Measurements from ENCODE around the gene CNNM2.

The CNNM2 gene

GRCh38 chr10:103102195-103102594 lies 184.1 kb downstream of the CNNM2 start:
- TF ChIP-seq POLR2A (IDR thresholded peaks at IDR 0.05; ENCODE audit: low read depth, low read length): no peak
- TF ChIP-seq POLR2AphosphoS5 (IDR thresholded peaks at IDR 0.05; ENCODE audit: low read depth, low read length): no peak
- no peak for TF ChIP-seq TAF1 (IDR thresholded peaks at IDR 0.05; ENCODE audit: borderline replicate concordance, low read depth, low read length)
- no peak for DNase-seq (ENCODE audit: insufficient read length)
- FAIRE-seq: peak; percentile 24

- TF ChIP-seq POLR2A (IDR thresholded peaks at IDR 0.05; ENCODE audit: low read depth, low read length): no peak
- no peak for TF ChIP-seq TAF1 (IDR thresholded peaks at IDR 0.05; ENCODE audit: borderline replicate concordance, low read depth, low read length)
- no peak for TF ChIP-seq POLR2AphosphoS5 (IDR thresholded peaks at IDR 0.05; ENCODE audit: low read depth, low read length)
- FAIRE-seq: no peak
- DNase-seq (ENCODE audit: insufficient read length): no peak
Observed at GRCh38 chr10:103103989-103104388, 185.9 kb downstream of the CNNM2 start.

GRCh38 chr10:103104721-103105120 lies 186.6 kb downstream of the CNNM2 start:
- TF ChIP-seq POLR2A (IDR thresholded peaks at IDR 0.05; ENCODE audit: low read depth, low read length) (no peak), POLR2AphosphoS5 (IDR thresholded peaks at IDR 0.05; ENCODE audit: low read depth, low read length) (no peak), TAF1 (IDR thresholded peaks at IDR 0.05; ENCODE audit: borderline replicate concordance, low read depth, low read length) (no peak)
- FAIRE-seq (peak; percentile 33), DNase-seq (ENCODE audit: insufficient read length) (no peak)

- peak; percentile 40 for FAIRE-seq
- TF ChIP-seq TAF1 (IDR thresholded peaks at IDR 0.05; ENCODE audit: borderline replicate concordance, low read depth, low read length): no peak
- no peak for TF ChIP-seq POLR2A (IDR thresholded peaks at IDR 0.05; ENCODE audit: low read depth, low read length)
- TF ChIP-seq POLR2AphosphoS5 (IDR thresholded peaks at IDR 0.05; ENCODE audit: low read depth, low read length): no peak
- no peak for DNase-seq (ENCODE audit: insufficient read length)
Observed at GRCh38 chr10:103105462-103105861, 187.4 kb downstream of the CNNM2 start.

GRCh38 chr10:103106539-103106938 lies 188.4 kb downstream of the CNNM2 start:
- no peak for DNase-seq (ENCODE audit: insufficient read length)
- no peak for TF ChIP-seq POLR2AphosphoS5 (IDR thresholded peaks at IDR 0.05; ENCODE audit: low read depth, low read length)
- no peak for TF ChIP-seq TAF1 (IDR thresholded peaks at IDR 0.05; ENCODE audit: borderline replicate concordance, low read depth, low read length)
- TF ChIP-seq POLR2A (IDR thresholded peaks at IDR 0.05; ENCODE audit: low read depth, low read length): no peak
- no peak for FAIRE-seq

GRCh38 chr10:103109821-103110220 lies 191.7 kb downstream of the CNNM2 start:
- DNase-seq (ENCODE audit: insufficient read length): no peak
- TF ChIP-seq TAF1 (IDR thresholded peaks at IDR 0.05; ENCODE audit: borderline replicate concordance, low read depth, low read length) (no peak), POLR2A (IDR thresholded peaks at IDR 0.05; ENCODE audit: low read depth, low read length) (no peak), POLR2AphosphoS5 (IDR thresholded peaks at IDR 0.05; ENCODE audit: low read depth, low read length) (no peak)
- FAIRE-seq: peak; percentile 67

GRCh38 chr10:103110407-103110806 lies 192.3 kb downstream of the CNNM2 start:
- TF ChIP-seq POLR2A (IDR thresholded peaks at IDR 0.05; ENCODE audit: low read depth, low read length) (no peak), TAF1 (IDR thresholded peaks at IDR 0.05; ENCODE audit: borderline replicate concordance, low read depth, low read length) (no peak), POLR2AphosphoS5 (IDR thresholded peaks at IDR 0.05; ENCODE audit: low read depth, low read length) (no peak)
- FAIRE-seq: no peak
- DNase-seq (ENCODE audit: insufficient read length): no peak

GRCh38 chr10:103111031-103111917 lies 193.2 kb downstream of the CNNM2 start:
- TF ChIP-seq POLR2A (IDR thresholded peaks at IDR 0.05; ENCODE audit: low read depth, low read length) (no peak), TAF1 (IDR thresholded peaks at IDR 0.05; ENCODE audit: borderline replicate concordance, low read depth, low read length) (no peak), POLR2AphosphoS5 (IDR thresholded peaks at IDR 0.05; ENCODE audit: low read depth, low read length) (no peak)
- peak; percentile 87 for FAIRE-seq
- DNase-seq (ENCODE audit: insufficient read length): no peak

- DNase-seq (ENCODE audit: insufficient read length): no peak
- peak; percentile 90 for FAIRE-seq
Observed at GRCh38 chr10:103111918-103112877, 194.1 kb downstream of the CNNM2 start.

GRCh38 chr10:103114876-103115275 lies 196.8 kb downstream of the CNNM2 start:
- DNase-seq (ENCODE audit: insufficient read length) (no peak), FAIRE-seq (peak; percentile 51)
- no peak for TF ChIP-seq TAF1 (IDR thresholded peaks at IDR 0.05; ENCODE audit: borderline replicate concordance, low read depth, low read length)
- no peak for TF ChIP-seq POLR2A (IDR thresholded peaks at IDR 0.05; ENCODE audit: low read depth, low read length)
- TF ChIP-seq POLR2AphosphoS5 (IDR thresholded peaks at IDR 0.05; ENCODE audit: low read depth, low read length): no peak

More at GRCh38 chr10:103111918-103112877, 194.1 kb downstream of the CNNM2 start:
- TF ChIP-seq TAF1 (IDR thresholded peaks at IDR 0.05; ENCODE audit: borderline replicate concordance, low read depth, low read length) (no peak), POLR2A (IDR thresholded peaks at IDR 0.05; ENCODE audit: low read depth, low read length) (no peak), POLR2AphosphoS5 (IDR thresholded peaks at IDR 0.05; ENCODE audit: low read depth, low read length) (no peak)

GRCh38 chr10:103117247-103117646 lies 199.2 kb downstream of the CNNM2 start:
- TF ChIP-seq POLR2A (IDR thresholded peaks at IDR 0.05; ENCODE audit: low read depth, low read length) (no peak), POLR2AphosphoS5 (IDR thresholded peaks at IDR 0.05; ENCODE audit: low read depth, low read length) (no peak), TAF1 (IDR thresholded peaks at IDR 0.05; ENCODE audit: borderline replicate concordance, low read depth, low read length) (no peak)
- no peak for DNase-seq (ENCODE audit: insufficient read length)
- FAIRE-seq: peak; percentile 21
